SK-N-SH (cell line): ENCODE measurements around the gene NFE2L3.

ENCODE experiments used
- CTCF ChIP-seq: fragments of 200-600 bp; sonication (generic); IDR thresholded peaks from 2 replicates; pipeline ENCODE4 v1.6.1; 2017; ENCODE audit warnings: antibody characterized with exemption, mild to moderate bottlenecking, moderate library complexity
- EP300 ChIP-seq, 2 experiments: IDR thresholded peaks; 2 replicates each; pipeline versions ENCODE4 v1.4.0 to v1.6.1; 2012; ENCODE audit warnings: borderline replicate concordance in 1 of 2, low read depth in 1 of 2, low read length in 1 of 2
- EZH2phosphoT487 ChIP-seq: fragments of 200-600 bp; sonication (generic); IDR thresholded peaks from 2 replicates; pipeline ENCODE4 v1.6.1; 2017; ENCODE audit warnings: low read depth, mixed run types, mild to moderate bottlenecking, antibody characterized with exemption, moderate library complexity, borderline replicate concordance
- GABPA ChIP-seq: IDR thresholded peaks from 2 replicates; pipeline ENCODE4 v1.4.0; 2012; ENCODE audit warnings: low read depth, mild to moderate bottlenecking
- MAX ChIP-seq: IDR thresholded peaks from 2 replicates; pipeline ENCODE4 v1.4.0; 2012; ENCODE audit warnings: low read depth
- NFIC ChIP-seq: IDR thresholded peaks from 2 replicates; pipeline ENCODE4 v1.4.0; 2012; ENCODE audit warnings: borderline replicate concordance
- POLR2AphosphoS5 ChIP-seq: IDR thresholded peaks from 2 replicates; pipeline ENCODE4 v1.6.1; 2012; ENCODE audit warnings: low read depth, low read length
- RCOR1 ChIP-seq: fragments of 150-350 bp; IDR thresholded peaks from 2 replicates; pipeline ENCODE4 v1.6.1; 2017; ENCODE audit warnings: antibody characterized with exemption, low read length
- REST ChIP-seq: IDR thresholded peaks from 2 replicates; pipeline ENCODE4 v1.6.1; 2012; ENCODE audit warnings: mild to moderate bottlenecking, low read depth, low read length, moderate library complexity
- SIN3A ChIP-seq: IDR thresholded peaks from 2 replicates; pipeline ENCODE4 v1.6.1; 2012; ENCODE audit warnings: low read depth, mild to moderate bottlenecking, low read length, moderate library complexity, borderline replicate concordance
- TAF1 ChIP-seq: IDR thresholded peaks from 2 replicates; pipeline ENCODE4 v1.6.1; 2012; ENCODE audit warnings: low read depth, mild to moderate bottlenecking, low read length, moderate library complexity, borderline replicate concordance
- TCF12 ChIP-seq: IDR thresholded peaks from 2 replicates; pipeline ENCODE4 v1.4.0; 2012
- USF2 ChIP-seq: fragments of 150-350 bp; IDR thresholded peaks from 2 replicates; pipeline ENCODE4 v1.6.1; 2017; ENCODE audit warnings: antibody characterized with exemption, low read length, low read depth, borderline replicate concordance
- YY1 ChIP-seq: IDR thresholded peaks from 2 replicates; pipeline ENCODE4 v1.4.0; 2012; ENCODE audit warnings: low read depth, mild to moderate bottlenecking

GRCh38 chr7:26192485-26193087 is 40.6 kb downstream of the NFE2L3 start:
- TF ChIP-seq CTCF = no peak
- TF ChIP-seq GABPA = no peak
- TF ChIP-seq NFIC = no peak
- TF ChIP-seq YY1 = no peak
- TF ChIP-seq EP300 (IDR thresholded peaks at IDR 0.05; ENCODE audit: borderline replicate concordance in 1 of 2, low read depth in 1 of 2, low read length in 1 of 2) = no peak
- TF ChIP-seq REST = no peak
- no peak for TF ChIP-seq MAX
- no peak for TF ChIP-seq SIN3A
- no peak; the same call in 1 of the 2 replicates for TF ChIP-seq POLR2AphosphoS5
- no peak for TF ChIP-seq TAF1
- TF ChIP-seq USF2 = no peak
- no peak for TF ChIP-seq TCF12
- TF ChIP-seq RCOR1 = no peak
- TF ChIP-seq EZH2phosphoT487 = no peak
